NB4 (cell line): Measurements from ENCODE around the gene SPC24.
"Not testable (repeated sequence)": the region's sequence is repeated elsewhere in the genome, so short reads cannot be mapped to it uniquely, and the experiment has no call there.

Experiments used
- DNase-seq: peaks from one replicate; pipeline ENCODE4 v3.0.0; 2010; ENCODE audit warnings: low read depth
- H3K4me3 ChIP-seq: one replicate; pipeline ENCODE4 v1.5.1; 2011; ENCODE audit warnings: mild to moderate bottlenecking, low read depth, low read length, moderate library complexity
- MAX ChIP-seq: IDR thresholded peaks from 2 replicates; pipeline ENCODE4 v1.6.1; 2011; ENCODE audit warnings: low read depth, low read length
- MYC ChIP-seq: IDR thresholded peaks from 2 replicates; pipeline ENCODE4 v1.6.1; 2011; ENCODE audit warnings: low read depth, low read length
- POLR2A ChIP-seq: IDR thresholded peaks from 2 replicates; pipeline ENCODE4 v1.6.1; 2011; ENCODE audit warnings: mild to moderate bottlenecking; ENCODE audit not compliant: insufficient read length; ENCODE audit errors: extremely low read depth
- TF ChIP-seq, protein P1 (sequence below): IDR thresholded peaks from one replicate; pipeline ENCODE4 v1.5.1; 2012; ENCODE audit warnings: low read depth, low read length

The SPC24 gene

GRCh38 chr19:11106477-11106876, 49.1 kb downstream of the SPC24 start:
- TF ChIP-seq MYC (no peak), MAX (no peak), POLR2A (no peak)
- TF ChIP-seq, protein P1, sequence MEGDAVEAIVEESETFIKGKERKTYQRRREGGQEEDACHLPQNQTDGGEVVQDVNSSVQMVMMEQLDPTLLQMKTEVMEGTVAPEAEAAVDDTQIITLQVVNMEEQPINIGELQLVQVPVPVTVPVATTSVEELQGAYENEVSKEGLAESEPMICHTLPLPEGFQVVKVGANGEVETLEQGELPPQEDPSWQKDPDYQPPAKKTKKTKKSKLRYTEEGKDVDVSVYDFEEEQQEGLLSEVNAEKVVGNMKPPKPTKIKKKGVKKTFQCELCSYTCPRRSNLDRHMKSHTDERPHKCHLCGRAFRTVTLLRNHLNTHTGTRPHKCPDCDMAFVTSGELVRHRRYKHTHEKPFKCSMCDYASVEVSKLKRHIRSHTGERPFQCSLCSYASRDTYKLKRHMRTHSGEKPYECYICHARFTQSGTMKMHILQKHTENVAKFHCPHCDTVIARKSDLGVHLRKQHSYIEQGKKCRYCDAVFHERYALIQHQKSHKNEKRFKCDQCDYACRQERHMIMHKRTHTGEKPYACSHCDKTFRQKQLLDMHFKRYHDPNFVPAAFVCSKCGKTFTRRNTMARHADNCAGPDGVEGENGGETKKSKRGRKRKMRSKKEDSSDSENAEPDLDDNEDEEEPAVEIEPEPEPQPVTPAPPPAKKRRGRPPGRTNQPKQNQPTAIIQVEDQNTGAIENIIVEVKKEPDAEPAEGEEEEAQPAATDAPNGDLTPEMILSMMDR, result no peak
- DNase-seq, result no peak
- H3K4me3 ChIP-seq, result no peak overlapping the region

GRCh38 chr19:11105014-11105636, 50.5 kb downstream of the SPC24 start:
- TF ChIP-seq MAX (no peak), MYC (no peak), POLR2A (no peak)
- DNase-seq, result no peak
- no peak overlapping the region for H3K4me3 ChIP-seq

- not testable (repeated sequence) for H3K4me3 ChIP-seq, DNase-seq
These were observed 51.9 kb downstream of the SPC24 start for GRCh38 chr19:11103667-11104066.

DNA sequence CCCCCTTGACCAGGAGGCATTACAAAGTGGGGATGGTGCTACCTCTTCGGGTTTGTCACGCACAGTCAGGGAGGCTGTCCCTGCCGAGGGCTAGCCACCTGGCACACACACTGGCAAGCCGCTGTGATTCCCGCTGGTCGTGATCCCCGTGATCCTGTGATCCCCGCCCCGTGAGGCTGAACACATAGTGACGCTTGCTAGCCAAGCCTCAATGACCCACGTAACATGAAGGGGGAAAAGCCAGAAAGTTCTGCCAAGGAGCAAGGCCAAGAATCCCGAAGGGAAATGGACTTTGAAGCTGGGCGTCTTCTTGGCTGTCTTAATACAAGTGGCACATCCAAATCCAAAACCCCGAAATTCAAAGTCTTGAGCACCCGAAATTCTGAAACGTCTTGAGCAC, 52.6 kb downstream of the SPC24 start:
- DNase-seq, result no peak
- TF ChIP-seq, protein P1, result no peak
- TF ChIP-seq POLR2A (no peak), MAX (no peak), MYC (no peak)
- no peak overlapping the region for H3K4me3 ChIP-seq

DNA sequence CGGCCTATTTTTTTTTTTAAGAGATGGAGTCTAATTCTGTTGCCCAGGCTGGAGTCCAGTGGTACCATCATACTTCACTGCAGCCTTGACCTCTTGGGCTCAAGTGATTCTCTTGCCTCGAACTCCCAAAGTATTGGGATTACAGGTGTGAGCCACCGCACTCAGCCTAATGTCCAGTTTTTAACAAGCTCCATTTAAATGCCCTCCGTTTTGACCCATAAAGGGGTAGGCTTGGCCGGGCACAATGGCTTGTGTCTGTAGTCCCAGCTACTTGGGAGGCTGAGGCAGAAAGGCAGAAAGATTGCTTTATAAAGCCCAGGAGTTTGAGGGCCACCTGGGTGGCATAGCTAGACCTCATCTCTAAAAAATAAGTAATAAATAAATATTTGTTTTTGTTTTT, 54.5 kb downstream of the SPC24 start:
- TF ChIP-seq, protein P1, result no peak
- TF ChIP-seq MYC (no peak), MAX (no peak), POLR2A (no peak)
- no peak for DNase-seq
- H3K4me3 ChIP-seq, result no peak overlapping the region

DNA sequence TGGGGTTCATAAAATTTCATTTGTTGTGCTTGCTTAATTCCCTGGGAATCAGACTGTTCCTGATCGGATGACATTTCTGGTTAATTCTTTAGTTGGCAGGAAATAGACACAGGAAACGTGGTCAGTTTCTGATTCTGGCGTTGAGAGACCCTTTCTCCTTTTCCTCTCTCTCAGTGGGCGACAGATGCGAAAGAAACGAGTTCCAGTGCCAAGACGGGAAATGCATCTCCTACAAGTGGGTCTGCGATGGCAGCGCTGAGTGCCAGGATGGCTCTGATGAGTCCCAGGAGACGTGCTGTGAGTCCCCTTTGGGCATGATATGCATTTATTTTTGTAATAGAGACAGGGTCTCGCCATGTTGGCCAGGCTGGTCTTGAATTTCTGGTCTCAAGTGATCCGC, 55.5 kb downstream of the SPC24 start:
- no peak overlapping the region for H3K4me3 ChIP-seq
- no peak for DNase-seq
- TF ChIP-seq POLR2A (no peak), MYC (no peak), MAX (no peak)

- H3K4me3 ChIP-seq, result no peak overlapping the region
- TF ChIP-seq, protein P1, result no peak
- TF ChIP-seq MYC, result no peak
- no peak for TF ChIP-seq POLR2A
- TF ChIP-seq MAX, result no peak
- no peak for DNase-seq
These were observed 56.7 kb downstream of the SPC24 start for GRCh38 chr19:11098861-11099260.
